Stimulated activated naive CD8-positive, alpha-beta T cell treated with anti-CD3 and anti-CD28 coated beads, Interleukin-15, Interleukin-2, amounts not matched to agents 100 ng/mL and 50 ng/mL, for 24 hours (primary cell): ENCODE data around the gene ZSWIM6.

Source experiments
- H3K27ac Mint-ChIP-seq: one replicate; pipeline ENCODE4 v1.8.0; 2021; ENCODE audit warnings: mild to moderate bottlenecking, mixed read lengths
- H3K27me3 Mint-ChIP-seq: one replicate; pipeline ENCODE4 v1.8.0; 2021; ENCODE audit warnings: mixed read lengths
- H3K36me3 Mint-ChIP-seq: one replicate; pipeline ENCODE4 v1.8.0; 2021; ENCODE audit warnings: low read depth, mixed read lengths
- H3K4me1 Mint-ChIP-seq: one replicate; pipeline ENCODE4 v1.8.0; 2021; ENCODE audit warnings: low read depth, mixed read lengths
- H3K4me3 Mint-ChIP-seq: one replicate; pipeline ENCODE4 v1.8.0; 2021; ENCODE audit warnings: mild to moderate bottlenecking, mixed read lengths
- H3K9me3 Mint-ChIP-seq: one replicate; pipeline ENCODE4 v1.8.0; 2021; ENCODE audit warnings: mixed read lengths

Gene ZSWIM6

GRCh38 chr5:61353293-61353692 lies 21.2 kb downstream of the ZSWIM6 start:
- Mint-ChIP-seq H3K4me3 (no peak overlapping the region), H3K9me3 (peaks cover 8% of the 10 kb centered on the region), H3K27me3 (no peaks in the 10 kb centered on the region), H3K4me1 (peaks cover 24% of the 10 kb centered on the region), H3K27ac (no peak overlapping the region), H3K36me3 (peaks cover 8% of the 10 kb centered on the region)

GRCh38 chr5:61354199-61354598 lies 22.1 kb downstream of the ZSWIM6 start:
- no peak overlapping the region for H3K27ac Mint-ChIP-seq
- no peak overlapping the region for H3K4me3 Mint-ChIP-seq
- H3K27me3 Mint-ChIP-seq, result no peaks in the 10 kb centered on the region
- peaks cover 4% of the 10 kb centered on the region for H3K36me3 Mint-ChIP-seq
- H3K9me3 Mint-ChIP-seq, result peaks cover 8% of the 10 kb centered on the region
- peaks cover 20% of the 10 kb centered on the region for H3K4me1 Mint-ChIP-seq

- Mint-ChIP-seq H3K4me3 (no peak overlapping the region), H3K36me3 (peaks cover 10% of the 10 kb centered on the region), H3K4me1 (peaks cover 23% of the 10 kb centered on the region), H3K9me3 (peaks cover 8% of the 10 kb centered on the region), H3K27me3 (no peaks in the 10 kb centered on the region), H3K27ac (no peak overlapping the region)
Measured at GRCh38 chr5:61357745-61358144, 25.7 kb downstream of the ZSWIM6 start.

GRCh38 chr5:61362796-61363368 lies 30.8 kb downstream of the ZSWIM6 start:
- Mint-ChIP-seq H3K4me3 (no peak overlapping the region), H3K4me1 (peaks cover 25% of the 10 kb centered on the region), H3K36me3 (peaks cover 9% of the 10 kb centered on the region), H3K9me3 (peaks cover 2% of the 10 kb centered on the region), H3K27ac (no peak overlapping the region), H3K27me3 (no peaks in the 10 kb centered on the region)

- Mint-ChIP-seq H3K4me3 (no peak overlapping the region), H3K27ac (no peak overlapping the region), H3K27me3 (no peaks in the 10 kb centered on the region), H3K36me3 (peaks cover 9% of the 10 kb centered on the region), H3K9me3 (no peaks in the 10 kb centered on the region), H3K4me1 (peaks cover 25% of the 10 kb centered on the region)
Measured at GRCh38 chr5:61363401-61364114, 31.5 kb downstream of the ZSWIM6 start.

GRCh38 chr5:61366497-61367240 lies 34.6 kb downstream of the ZSWIM6 start:
- no peak overlapping the region for H3K4me3 Mint-ChIP-seq
- H3K9me3 Mint-ChIP-seq, result no peaks in the 10 kb centered on the region
- H3K27me3 Mint-ChIP-seq, result no peaks in the 10 kb centered on the region
- no peak overlapping the region for H3K27ac Mint-ChIP-seq
- H3K36me3 Mint-ChIP-seq, result peaks cover 4% of the 10 kb centered on the region
- peaks cover 7% of the 10 kb centered on the region for H3K4me1 Mint-ChIP-seq

- H3K4me3 Mint-ChIP-seq, result no peak overlapping the region
- no peaks in the 10 kb centered on the region for H3K9me3 Mint-ChIP-seq
- H3K4me1 Mint-ChIP-seq, result peaks cover 4% of the 10 kb centered on the region
- H3K36me3 Mint-ChIP-seq, result peaks cover 1% of the 10 kb centered on the region
- H3K27ac Mint-ChIP-seq, result no peak overlapping the region
- H3K27me3 Mint-ChIP-seq, result no peaks in the 10 kb centered on the region
Measured at GRCh38 chr5:61370506-61370905, 38.4 kb downstream of the ZSWIM6 start.

GRCh38 chr5:61371474-61371873 lies 39.4 kb downstream of the ZSWIM6 start:
- H3K27me3 Mint-ChIP-seq, result no peaks in the 10 kb centered on the region
- H3K36me3 Mint-ChIP-seq, result no peaks in the 10 kb centered on the region
- no peaks in the 10 kb centered on the region for H3K4me1 Mint-ChIP-seq
- H3K4me3 Mint-ChIP-seq, result no peak overlapping the region
- no peaks in the 10 kb centered on the region for H3K9me3 Mint-ChIP-seq
- H3K27ac Mint-ChIP-seq, result no peak overlapping the region

- H3K27me3 Mint-ChIP-seq, result no peaks in the 10 kb centered on the region
- H3K27ac Mint-ChIP-seq, result no peak overlapping the region
- no peak overlapping the region for H3K4me3 Mint-ChIP-seq
- no peaks in the 10 kb centered on the region for H3K36me3 Mint-ChIP-seq
- H3K9me3 Mint-ChIP-seq, result peaks cover 4% of the 10 kb centered on the region
- no peaks in the 10 kb centered on the region for H3K4me1 Mint-ChIP-seq
Measured at GRCh38 chr5:61379677-61380076, 47.6 kb downstream of the ZSWIM6 start.

- Mint-ChIP-seq H3K4me3 (no peak overlapping the region), H3K27me3 (no peaks in the 10 kb centered on the region), H3K36me3 (no peaks in the 10 kb centered on the region), H3K9me3 (peaks cover 4% of the 10 kb centered on the region), H3K4me1 (peaks cover 4% of the 10 kb centered on the region), H3K27ac (no peak overlapping the region)
Measured at GRCh38 chr5:61381968-61382367, 49.9 kb downstream of the ZSWIM6 start.

- H3K36me3 Mint-ChIP-seq, result peaks cover 3% of the 10 kb centered on the region
- no peak overlapping the region for H3K27ac Mint-ChIP-seq
- peaks cover 4% of the 10 kb centered on the region for H3K9me3 Mint-ChIP-seq
- no peak overlapping the region for H3K4me3 Mint-ChIP-seq
- no peaks in the 10 kb centered on the region for H3K27me3 Mint-ChIP-seq
- H3K4me1 Mint-ChIP-seq, result peaks cover 14% of the 10 kb centered on the region
Measured at GRCh38 chr5:61385627-61386026, 53.6 kb downstream of the ZSWIM6 start.

GRCh38 chr5:61386045-61386800 lies 54.2 kb downstream of the ZSWIM6 start:
- H3K36me3 Mint-ChIP-seq, result peaks cover 4% of the 10 kb centered on the region
- no peaks in the 10 kb centered on the region for H3K27me3 Mint-ChIP-seq
- peaks cover 14% of the 10 kb centered on the region for H3K4me1 Mint-ChIP-seq
- no peak overlapping the region for H3K4me3 Mint-ChIP-seq
- peaks cover 4% of the 10 kb centered on the region for H3K9me3 Mint-ChIP-seq
- no peak overlapping the region for H3K27ac Mint-ChIP-seq

GRCh38 chr5:61389609-61390008 lies 57.6 kb downstream of the ZSWIM6 start:
- no peaks in the 10 kb centered on the region for H3K9me3 Mint-ChIP-seq
- no peak overlapping the region for H3K27ac Mint-ChIP-seq
- peaks cover 15% of the 10 kb centered on the region for H3K36me3 Mint-ChIP-seq
- H3K27me3 Mint-ChIP-seq, result no peaks in the 10 kb centered on the region
- H3K4me3 Mint-ChIP-seq, result no peak overlapping the region
- H3K4me1 Mint-ChIP-seq, result peaks cover 14% of the 10 kb centered on the region

- no peaks in the 10 kb centered on the region for H3K27me3 Mint-ChIP-seq
- no peak overlapping the region for H3K27ac Mint-ChIP-seq
- H3K9me3 Mint-ChIP-seq, result no peaks in the 10 kb centered on the region
- peaks cover 6% of the 10 kb centered on the region for H3K4me1 Mint-ChIP-seq
- peaks cover 15% of the 10 kb centered on the region for H3K36me3 Mint-ChIP-seq
- H3K4me3 Mint-ChIP-seq, result no peak overlapping the region
Measured at GRCh38 chr5:61394078-61394704, 62.1 kb downstream of the ZSWIM6 start.
